ENCODE measurements around the gene POLR3GL.
"Not testable (repeated sequence)": the region's sequence is repeated elsewhere in the genome, so short reads cannot be mapped to it uniquely, and the experiment has no call there.

The POLR3GL gene

GRCh38 chr1:145926686-145927062 is 37.8 kb upstream of the POLR3GL start:
- no peak for DNase-seq (ENCODE audit: extremely low read depth, low read depth)
- TF ChIP-seq CTCF (IDR thresholded peaks at IDR 0.05; ENCODE audit: low read depth, low read length): no peak

GRCh38 chr1:145927063-145927886 is 37.2 kb upstream of the POLR3GL start, which contains the start of gene RBM8A:
TSS of gene RBM8A (minus strand) at chr1:145927484. CDS start at chr1:145927426, 58 bp downstream.
- DNase-seq (ENCODE audit: extremely low read depth, low read depth): peak; percentile 96
- TF ChIP-seq CTCF (IDR thresholded peaks at IDR 0.05; ENCODE audit: low read depth, low read length): peak; percentile 70

GRCh38 chr1:145927916-145928643 is 36.4 kb upstream of the POLR3GL start:
- DNase-seq (ENCODE audit: extremely low read depth, low read depth): no peak
- TF ChIP-seq CTCF (IDR thresholded peaks at IDR 0.05; ENCODE audit: low read depth, low read length): no peak

GRCh38 chr1:145932522-145933009 is 31.9 kb upstream of the POLR3GL start:
- not testable (repeated sequence) for DNase-seq (ENCODE audit: extremely low read depth, low read depth)

- DNase-seq (ENCODE audit: extremely low read depth, low read depth): no peak
- no peak for TF ChIP-seq CTCF (IDR thresholded peaks at IDR 0.05; ENCODE audit: low read depth, low read length)
These were observed 28.8 kb upstream of the POLR3GL start for GRCh38 chr1:145935708-145936107.

- TF ChIP-seq CTCF (IDR thresholded peaks at IDR 0.05; ENCODE audit: low read depth, low read length): no peak
- no peak for DNase-seq (ENCODE audit: extremely low read depth, low read depth)
These were observed 28.2 kb upstream of the POLR3GL start for GRCh38 chr1:145936247-145936646.

GRCh38 chr1:145937436-145937835 is 27.1 kb upstream of the POLR3GL start:
- TF ChIP-seq CTCF (IDR thresholded peaks at IDR 0.05; ENCODE audit: low read depth, low read length): no peak
- DNase-seq (ENCODE audit: extremely low read depth, low read depth): no peak

All from AG09319 (cell line).